Measurements from ENCODE around the gene RAB30.

- TF ChIP-seq, protein P1, sequence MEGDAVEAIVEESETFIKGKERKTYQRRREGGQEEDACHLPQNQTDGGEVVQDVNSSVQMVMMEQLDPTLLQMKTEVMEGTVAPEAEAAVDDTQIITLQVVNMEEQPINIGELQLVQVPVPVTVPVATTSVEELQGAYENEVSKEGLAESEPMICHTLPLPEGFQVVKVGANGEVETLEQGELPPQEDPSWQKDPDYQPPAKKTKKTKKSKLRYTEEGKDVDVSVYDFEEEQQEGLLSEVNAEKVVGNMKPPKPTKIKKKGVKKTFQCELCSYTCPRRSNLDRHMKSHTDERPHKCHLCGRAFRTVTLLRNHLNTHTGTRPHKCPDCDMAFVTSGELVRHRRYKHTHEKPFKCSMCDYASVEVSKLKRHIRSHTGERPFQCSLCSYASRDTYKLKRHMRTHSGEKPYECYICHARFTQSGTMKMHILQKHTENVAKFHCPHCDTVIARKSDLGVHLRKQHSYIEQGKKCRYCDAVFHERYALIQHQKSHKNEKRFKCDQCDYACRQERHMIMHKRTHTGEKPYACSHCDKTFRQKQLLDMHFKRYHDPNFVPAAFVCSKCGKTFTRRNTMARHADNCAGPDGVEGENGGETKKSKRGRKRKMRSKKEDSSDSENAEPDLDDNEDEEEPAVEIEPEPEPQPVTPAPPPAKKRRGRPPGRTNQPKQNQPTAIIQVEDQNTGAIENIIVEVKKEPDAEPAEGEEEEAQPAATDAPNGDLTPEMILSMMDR (IDR thresholded peaks at IDR 0.05): no peak
- TF ChIP-seq EZH2 (IDR thresholded peaks at IDR 0.05): no peak
- TF ChIP-seq EZH2phosphoT487 (IDR thresholded peaks at IDR 0.05): no peak
Observed at GRCh38 chr11:83057721-83058120, 14.0 kb downstream of the RAB30 start.

Measured in neural progenitor cell (in vitro differentiated cells).